GM23338 (cell line): ENCODE measurements around the gene PKD1. TPM values are rescaled to one million over a fixed set of nuclear protein-coding genes. Genes with fewer than 3 reads are reported as not detected.

Experiments used
- ATAC-seq: fragments of 200-7000 bp; cut with Tn5 transposase; 3 replicates; pipeline ENCODE4 v1.9.1; 2020
- DNase-seq: peaks from one replicate; pipeline ENCODE4 v3.0.0-alpha.2; 2015; ENCODE audit warnings: low spot score
- H2AFZ ChIP-seq: fragments of 200-600 bp; sonication (generic); 2 replicates; pipeline ENCODE4 v1.8.0; 2016; ENCODE audit warnings: antibody characterized with exemption, mild to moderate bottlenecking, moderate library complexity
- H3F3A ChIP-seq: fragments of 200-600 bp; sonication (generic); replicated peaks from 2 replicates; pipeline ENCODE4 v1.8.0; 2017; ENCODE audit warnings: antibody characterized with exemption, mixed run types, low read depth
- H3K27ac ChIP-seq: fragments of 200-600 bp; sonication (generic); 2 replicates; pipeline ENCODE4 v1.6.1; 2016; ENCODE audit warnings: low read depth
- H3K27me3 ChIP-seq: fragments of 200-600 bp; sonication (generic); 2 replicates; pipeline ENCODE4 v1.8.0; 2016; ENCODE audit warnings: mild to moderate bottlenecking, mixed run types, moderate library complexity; ENCODE audit not compliant: insufficient read depth
- H3K36me3 ChIP-seq: fragments of 200-600 bp; sonication (generic); 2 replicates; pipeline ENCODE4 v1.8.0; 2016; ENCODE audit warnings: mild to moderate bottlenecking; ENCODE audit not compliant: insufficient read depth
- H3K4me1 ChIP-seq: fragments of 200-600 bp; sonication (generic); 2 replicates; pipeline ENCODE4 v1.8.0; 2016; ENCODE audit warnings: mild to moderate bottlenecking, moderate library complexity; ENCODE audit not compliant: insufficient read depth
- H3K4me2 ChIP-seq: fragments of 200-600 bp; sonication (generic); 2 replicates; pipeline ENCODE4 v1.7.1; 2017; ENCODE audit warnings: mixed run types
- H3K4me3 ChIP-seq: fragments of 200-600 bp; sonication (generic); 2 replicates; pipeline ENCODE4 v1.6.1; 2016; ENCODE audit warnings: mixed run types
- H3K79me2 ChIP-seq: fragments of 200-600 bp; sonication (generic); replicated peaks from 2 replicates; pipeline ENCODE4 v1.8.0; 2017; ENCODE audit warnings: mild to moderate bottlenecking; ENCODE audit not compliant: insufficient read depth
- H3K9me2 ChIP-seq: fragments of 200-600 bp; sonication (generic); 2 replicates; pipeline ENCODE4 v1.8.0; 2017; ENCODE audit not compliant: insufficient read depth
- H4K20me1 ChIP-seq: fragments of 200-600 bp; sonication (generic); replicated peaks from 2 replicates; pipeline ENCODE4 v1.8.0; 2017; ENCODE audit warnings: mild to moderate bottlenecking; ENCODE audit not compliant: insufficient read depth
- H3K27ac Mint-ChIP-seq: 2 replicates; pipeline ENCODE4 v1.8.0; 2020; ENCODE audit warnings: inconsistent platforms, mild to moderate bottlenecking, moderate library complexity, mixed read lengths
- H3K27me3 Mint-ChIP-seq: 3 replicates; pipeline ENCODE4 v1.8.0; 2022; ENCODE audit warnings: low read depth, mild to moderate bottlenecking, moderate library complexity, mixed read lengths, inconsistent platforms; ENCODE audit not compliant: insufficient read depth, poor library complexity
- H3K36me3 Mint-ChIP-seq: 3 replicates; pipeline ENCODE4 v1.8.0; 2021; ENCODE audit warnings: low read depth, mild to moderate bottlenecking, inconsistent platforms, moderate library complexity, mixed read lengths
- H3K4me1 Mint-ChIP-seq: 3 replicates; pipeline ENCODE4 v1.8.0; 2020; ENCODE audit warnings: mild to moderate bottlenecking, inconsistent platforms, mixed read lengths
- H3K4me3 Mint-ChIP-seq: 3 replicates; pipeline ENCODE4 v1.8.0; 2021; ENCODE audit warnings: moderate library complexity, mild to moderate bottlenecking, inconsistent platforms, mixed read lengths
- H3K9me3 Mint-ChIP-seq: 3 replicates; pipeline ENCODE4 v1.8.0; 2020; ENCODE audit warnings: moderate library complexity, mild to moderate bottlenecking, inconsistent platforms, mixed read lengths
- CREB1 ChIP-seq: fragments of 250-450 bp; sonication (Bioruptor Pico); IDR thresholded peaks from 2 replicates; pipeline ENCODE4 v1.5.0; 2020; ENCODE audit warnings: low read depth, mild to moderate bottlenecking, moderate library complexity
- CTCF ChIP-seq, 2 experiments: fragments of 200-600 bp in 1 of 2; sonication (generic) in 1 of 2; conservative IDR thresholded peaks; 2 replicates each; pipeline versions ENCODE4 v1.5.1 to v1.6.1; 2016 to 2017; ENCODE audit warnings: antibody characterized with exemption in 2 of 2, low read depth in 2 of 2, mild to moderate bottlenecking in 2 of 2, moderate library complexity in 1 of 2
- EZH2 ChIP-seq: fragments of 200-600 bp; sonication (generic); IDR thresholded peaks from one replicate; pipeline ENCODE4 v1.8.0; 2017; ENCODE audit warnings: antibody characterized with exemption, mild to moderate bottlenecking, low read depth; ENCODE audit not compliant: unreplicated experiment
- EZH2phosphoT487 ChIP-seq: fragments of 200-600 bp; sonication (generic); IDR thresholded peaks from one replicate; pipeline ENCODE4 v1.8.1; 2018; ENCODE audit warnings: antibody characterized with exemption; ENCODE audit not compliant: unreplicated experiment
- JUNB ChIP-seq: IDR thresholded peaks from one replicate; pipeline ENCODE4 v1.6.1; 2016; ENCODE audit warnings: antibody characterized with exemption; ENCODE audit not compliant: unreplicated experiment
- POLR2AphosphoS5 ChIP-seq: IDR thresholded peaks from 2 replicates; pipeline ENCODE4 v1.6.1; 2016; ENCODE audit warnings: antibody characterized with exemption, low read depth
- REST ChIP-seq: IDR thresholded peaks from one replicate; pipeline ENCODE4 v1.6.1; 2018; ENCODE audit warnings: antibody characterized with exemption; ENCODE audit not compliant: unreplicated experiment
- STAT1 ChIP-seq: IDR thresholded peaks from one replicate; pipeline ENCODE4 v1.6.1; 2016; ENCODE audit warnings: antibody characterized with exemption; ENCODE audit not compliant: unreplicated experiment
- ZNF114 ChIP-seq: fragments of 250-450 bp; sonication (Bioruptor Pico); IDR thresholded peaks from 2 replicates; pipeline ENCODE4 v1.5.0; 2020; ENCODE audit warnings: mild to moderate bottlenecking, moderate library complexity
- ZNF331 ChIP-seq: fragments of 250-450 bp; sonication (Bioruptor Pico); IDR thresholded peaks from 2 replicates; pipeline ENCODE4 v1.5.0; 2020; ENCODE audit warnings: low read depth, mild to moderate bottlenecking, moderate library complexity
- ZNF462 ChIP-seq: fragments of 250-450 bp; sonication (Bioruptor Pico); IDR thresholded peaks from 2 replicates; pipeline ENCODE4 v1.5.0; 2020; ENCODE audit warnings: mild to moderate bottlenecking, moderate library complexity
- polyA plus RNA-seq: library from polyadenylated mRNA; unstranded; fragments of >200 nt; fragmentation: Nextera tagmentation; extraction: Ambion mirVana; gene quantifications from 2 replicates; pipeline ENCODE4 v1.2.1, GENCODE V29; 2016
- total RNA-seq: library from RNA; depleted of rRNA; stranded (reverse); fragments of >200 nt; shearing (Covaris generic); gene quantifications from 2 replicates; pipeline ENCODE4 v1.2.3, GENCODE V29; 2014
- TF ChIP-seq, protein P1 (sequence below): IDR thresholded peaks from 2 replicates; pipeline ENCODE4 v1.6.1; 2016; ENCODE audit warnings: antibody characterized with exemption

The PKD1 gene
- total and polyA plus RNA-seq, 2 experiments from 2014 or later: 21.1 to 107 TPM

- ATAC-seq (peak; percentile 3; the same call in 2 of the 3 replicates), DNase-seq (no peak)
- no peak overlapping the region for H3K4me3 Mint-ChIP-seq
- no peak overlapping the region for H3K27ac ChIP-seq
- no peak overlapping the region for H3K4me2 ChIP-seq
- no peaks in the 10 kb centered on the region for H3K4me1 ChIP-seq
- H3K27me3 ChIP-seq: no peaks in the 10 kb centered on the region
- H3K4me1 Mint-ChIP-seq: peaks cover 6% of the 10 kb centered on the region
- H3K9me3 Mint-ChIP-seq: no peaks in the 10 kb centered on the region
- peaks cover 20% of the 10 kb centered on the region for H3K27me3 Mint-ChIP-seq
- no peaks in the 10 kb centered on the region for H3K9me2 ChIP-seq
- H2AFZ ChIP-seq: no peak overlapping the region
- H3K36me3 ChIP-seq: no peaks in the 10 kb centered on the region
- no peak overlapping the region for H3K27ac Mint-ChIP-seq
- H3F3A ChIP-seq: 0 out of 2 replicates have a peak, but pooled peaks cover 18% of the 10 kb centered on the region
- no peak overlapping the region for H3K4me3 ChIP-seq
- TF ChIP-seq, protein P1, sequence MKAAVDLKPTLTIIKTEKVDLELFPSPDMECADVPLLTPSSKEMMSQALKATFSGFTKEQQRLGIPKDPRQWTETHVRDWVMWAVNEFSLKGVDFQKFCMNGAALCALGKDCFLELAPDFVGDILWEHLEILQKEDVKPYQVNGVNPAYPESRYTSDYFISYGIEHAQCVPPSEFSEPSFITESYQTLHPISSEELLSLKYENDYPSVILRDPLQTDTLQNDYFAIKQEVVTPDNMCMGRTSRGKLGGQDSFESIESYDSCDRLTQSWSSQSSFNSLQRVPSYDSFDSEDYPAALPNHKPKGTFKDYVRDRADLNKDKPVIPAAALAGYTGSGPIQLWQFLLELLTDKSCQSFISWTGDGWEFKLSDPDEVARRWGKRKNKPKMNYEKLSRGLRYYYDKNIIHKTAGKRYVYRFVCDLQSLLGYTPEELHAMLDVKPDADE: no peak
- TF ChIP-seq CTCF (conservative IDR thresholded peaks at IDR 0.05; ENCODE audit: low read depth in 2 of 2) (no peak), EZH2phosphoT487 (no peak), CREB1 (CRISPR knock-in tag) (no peak), POLR2AphosphoS5 (no peak), REST (no peak), ZNF114 (CRISPR knock-in tag) (no peak), EZH2 (no peak), ZNF462 (no peak), STAT1 (no peak), JUNB (no peak), ZNF331 (CRISPR knock-in tag) (no peak)
- no peaks in the 10 kb centered on the region for H3K79me2 ChIP-seq
- peaks cover 12% of the 10 kb centered on the region for H3K36me3 Mint-ChIP-seq
- H4K20me1 ChIP-seq: no peaks in the 10 kb centered on the region; the same call in 1 of the 2 replicates
Observed at GRCh38 chr16:2180461-2180860, 44.8 kb upstream of the PKD1 start.
